HG02588 (cell line): ENCODE results near the gene C12orf60.

Experiments used
- ATAC-seq: cut with Tn5 transposase; IDR thresholded peaks from one replicate; pipeline ENCODE4 v1.9.1; 2021; ENCODE audit warnings: mild to moderate bottlenecking, moderate library complexity; ENCODE audit not compliant: unreplicated experiment

Gene C12orf60

GRCh38 chr12:14776236-14776961 is 27.1 kb upstream of the C12orf60 start:
- no peak for ATAC-seq

GRCh38 chr12:14777271-14777670 is 26.2 kb upstream of the C12orf60 start:
- ATAC-seq = no peak

- ATAC-seq = no peak
Measured at GRCh38 chr12:14779834-14780233, 23.6 kb upstream of the C12orf60 start.

- no peak for ATAC-seq
Measured at GRCh38 chr12:14780859-14781258, 22.6 kb upstream of the C12orf60 start.

GRCh38 chr12:14781563-14781962 is 21.9 kb upstream of the C12orf60 start:
- no peak for ATAC-seq

- ATAC-seq = no peak
Measured at GRCh38 chr12:14782756-14783155, 20.7 kb upstream of the C12orf60 start.

DNA sequence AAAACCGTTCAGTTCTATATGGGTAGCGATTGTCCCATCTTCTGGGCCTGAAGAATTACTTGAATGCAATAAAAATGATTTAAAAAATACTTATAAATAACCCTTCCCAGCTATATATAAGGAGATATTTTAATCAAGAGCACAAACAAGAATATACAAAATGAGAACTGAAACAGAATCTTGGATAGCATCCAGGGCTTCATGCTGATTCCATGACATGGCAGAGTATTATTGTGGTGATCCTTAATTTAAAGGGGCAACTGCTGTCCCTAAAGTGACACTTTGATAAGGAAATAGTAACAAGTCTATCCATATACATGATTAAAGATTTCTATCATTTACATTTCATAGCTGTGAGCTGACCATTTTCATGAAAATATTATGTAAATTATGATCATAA is 19.0 kb upstream of the C12orf60 start:
- no peak for ATAC-seq

DNA sequence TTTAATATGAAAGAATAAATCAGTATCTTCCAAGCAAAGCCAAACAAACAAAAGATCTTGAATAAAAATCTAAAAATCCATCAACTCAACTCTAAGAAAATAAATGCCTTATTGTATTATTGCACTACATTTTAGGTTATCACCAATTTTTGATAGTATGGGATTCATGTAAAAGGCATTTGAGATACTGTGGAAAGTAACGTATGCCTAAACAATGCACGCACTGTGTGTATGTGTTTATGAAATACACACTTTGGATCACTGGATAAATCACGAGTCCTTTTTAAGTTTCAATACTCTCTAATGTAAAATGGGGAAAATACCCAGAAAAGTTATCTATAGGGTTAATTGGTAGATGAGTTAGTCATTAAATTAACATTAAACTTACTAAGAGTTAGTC is 17.9 kb upstream of the C12orf60 start:
- no peak for ATAC-seq

DNA sequence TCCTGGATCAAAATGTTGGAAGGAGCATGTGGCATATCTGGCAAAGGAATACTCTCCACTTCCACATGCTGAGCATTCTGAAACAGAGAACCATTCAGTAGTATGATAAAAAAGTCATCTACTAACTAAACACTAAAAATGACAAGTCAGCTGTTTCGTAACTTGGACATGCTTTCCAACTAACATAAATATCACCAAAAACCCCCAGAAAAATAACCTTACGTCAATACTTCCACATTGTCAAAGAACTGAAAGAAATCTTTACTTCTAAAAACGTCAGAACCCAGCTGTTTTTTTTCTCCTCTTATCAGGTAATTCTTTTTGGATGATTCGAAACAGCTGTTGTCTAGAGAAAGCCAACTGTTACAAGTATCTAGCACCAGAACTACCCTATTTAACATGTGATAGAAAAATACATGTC is 8.4 kb upstream of the C12orf60 start:
- ATAC-seq = no peak

- ATAC-seq = no peak
Measured at GRCh38 chr12:14802247-14802646, 1.2 kb upstream of the C12orf60 start.

GRCh38 chr12:14802721-14803010 is 804 bp upstream of the C12orf60 start:
- no peak for ATAC-seq

- ATAC-seq = peak; percentile 13
Measured at GRCh38 chr12:14803830-14804160, 325 bp downstream of the C12orf60 start.

DNA sequence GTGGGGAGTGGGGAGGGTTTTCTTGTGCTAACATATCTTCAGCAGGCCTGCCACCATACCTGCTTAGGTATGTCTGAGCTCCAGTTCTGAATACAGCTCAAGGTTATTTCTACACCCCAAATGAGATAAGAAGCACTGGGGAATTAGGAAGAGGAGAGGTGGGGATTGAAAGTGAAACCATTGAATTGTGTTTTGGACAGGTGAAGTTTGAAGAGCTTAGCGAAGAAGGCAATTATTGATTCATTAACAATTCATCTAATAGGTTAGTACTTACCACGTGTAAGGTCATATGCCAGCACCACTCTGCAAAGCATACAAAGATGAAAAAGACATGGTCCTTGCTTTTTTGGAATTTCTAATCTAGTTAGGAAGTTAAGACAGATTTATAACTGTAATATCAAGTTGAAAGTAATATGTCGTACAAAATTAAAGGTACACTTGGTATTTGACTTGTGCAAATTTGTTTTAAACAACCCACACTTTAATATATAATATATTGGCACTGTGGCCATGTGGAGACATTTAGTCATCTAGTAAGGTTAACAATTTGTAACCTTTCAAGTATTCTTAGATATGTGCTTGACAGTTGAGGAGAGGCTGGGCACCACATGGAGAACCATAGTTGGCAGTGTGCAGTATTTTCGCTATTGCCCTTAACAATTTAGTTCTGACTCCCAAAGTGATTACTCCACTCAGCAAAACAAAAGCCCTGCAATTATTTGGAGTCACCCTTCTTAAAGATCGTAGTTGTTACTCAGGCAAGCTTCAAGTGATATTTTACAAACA is 6.9 kb downstream of the C12orf60 start:
- ATAC-seq = no peak

GRCh38 chr12:14810953-14811483 is 7.5 kb downstream of the C12orf60 start:
- no peak for ATAC-seq

GRCh38 chr12:14811486-14811885 is 8.0 kb downstream of the C12orf60 start:
- no peak for ATAC-seq

GRCh38 chr12:14814014-14814413 is 10.5 kb downstream of the C12orf60 start, which contains the start of gene SMCO3:
SMCO3 (minus strand) TSS chr12:14814182; CDS start chr12:14806680, 7,502 bp downstream.
- ATAC-seq = no peak

GRCh38 chr12:14824012-14824634 is 20.7 kb downstream of the C12orf60 start:
- no peak for ATAC-seq

DNA sequence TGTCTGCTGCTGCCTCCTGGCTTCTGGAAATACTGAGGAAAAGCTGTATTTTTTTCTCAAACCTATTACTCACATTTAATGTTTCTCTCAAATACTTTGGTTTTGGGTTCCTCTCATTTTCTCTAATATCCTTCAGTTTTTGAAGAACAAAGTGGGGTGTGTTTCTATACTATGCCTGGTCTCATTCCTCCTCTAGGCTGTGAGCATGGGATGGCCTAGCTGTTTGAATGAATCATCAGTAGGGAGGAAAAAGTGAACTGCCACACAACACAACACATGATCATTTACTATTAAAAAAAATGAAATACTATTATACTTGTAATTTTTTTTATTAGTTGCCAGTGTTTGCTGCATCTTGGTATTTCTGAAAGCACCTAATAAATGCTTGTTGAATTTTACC is 21.8 kb downstream of the C12orf60 start:
- no peak for ATAC-seq

GRCh38 chr12:14826491-14826890 is 23.0 kb downstream of the C12orf60 start:
- ATAC-seq = no peak

DNA sequence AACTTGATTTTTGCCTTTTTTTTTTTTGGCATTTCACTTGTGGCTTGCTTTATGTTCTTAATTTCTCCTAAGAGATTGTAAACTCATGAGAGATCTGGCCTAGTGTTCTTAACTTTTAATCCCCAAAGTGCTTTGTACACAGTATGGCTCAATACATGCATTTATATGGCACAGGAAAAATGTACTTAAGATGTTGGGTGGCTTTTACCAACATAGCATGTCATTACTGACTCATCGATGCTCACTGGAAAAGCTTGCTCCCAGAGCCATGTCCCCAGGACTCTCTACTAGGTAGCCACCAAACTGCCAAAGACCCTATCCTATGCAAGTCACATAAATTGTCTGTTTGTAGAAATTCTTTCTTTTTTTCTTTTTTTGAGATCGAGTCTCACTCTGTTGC is 23.6 kb downstream of the C12orf60 start:
- no peak for ATAC-seq

DNA sequence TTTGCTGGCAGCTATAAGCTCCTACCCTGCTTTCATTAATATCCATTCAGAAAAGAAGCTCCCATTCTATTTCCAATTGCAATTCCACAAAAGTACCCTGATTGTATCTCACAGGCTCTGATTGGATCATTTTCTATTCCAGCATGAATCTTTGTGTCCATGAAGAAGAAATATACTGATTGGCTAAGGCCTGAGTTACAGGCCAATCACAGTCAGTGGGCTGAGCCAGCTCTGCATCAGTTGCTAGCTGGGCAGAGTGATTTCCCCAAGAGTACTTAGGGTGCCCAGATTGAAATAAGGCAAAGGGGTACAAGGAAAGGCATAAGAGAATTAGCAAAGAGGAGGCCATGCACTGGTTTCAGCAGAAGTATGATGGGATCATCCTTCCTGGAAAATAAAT is 25.4 kb downstream of the C12orf60 start:
- no peak for ATAC-seq

DNA sequence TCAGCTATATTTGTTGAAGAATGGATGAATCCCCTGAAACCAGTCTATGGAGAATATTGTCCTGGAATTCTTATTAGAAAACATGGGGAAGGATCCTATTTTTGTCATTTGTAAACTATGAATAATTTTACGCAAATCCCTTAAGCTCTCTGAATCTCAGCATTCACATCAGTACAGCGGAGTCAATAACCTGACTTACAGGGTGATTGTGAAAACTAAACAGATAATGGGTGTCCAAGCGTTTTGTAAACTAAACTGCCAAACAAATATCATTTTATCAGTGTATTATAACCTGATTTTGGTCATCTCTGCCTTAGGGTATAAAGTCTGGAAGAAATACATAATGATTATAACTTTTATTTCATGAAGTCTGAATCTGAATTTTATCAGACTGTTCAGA is 29.9 kb downstream of the C12orf60 start:
- ATAC-seq = no peak
